Right lobe of liver (tissue), 6 donors: ENCODE data around the gene SFSWAP. TPM values are rescaled to one million over a fixed set of nuclear protein-coding genes. Genes with fewer than 3 reads are reported as not detected.

Experiments
- ATAC-seq, 4 donors: fragments of 200-7000 bp; cut with Tn5 transposase; one replicate each; pipeline ENCODE4 v1.9.1; 2020; ENCODE audit warnings: mild to moderate bottlenecking in 4 of 4, moderate library complexity in 4 of 4
- DNase-seq, 3 donors: peaks; one replicate each; pipeline ENCODE4 v3.0.0-alpha.2; 2020
- H3K27ac ChIP-seq, 3 donors: fragments of 200-600 bp; one replicate each; pipeline ENCODE4 v1.8.0; 2022
- H3K27me3 ChIP-seq, 2 donors: fragments of 200-600 bp; one replicate each; pipeline ENCODE4 v1.8.0; 2022
- H3K36me3 ChIP-seq, 4 donors: fragments of 200-600 bp; sonication (generic) in 1 of 4; one replicate each; pipeline versions ENCODE4 v1.5.1 to v1.8.0; 2017 to 2022; ENCODE audit warnings: control low read depth in 1 of 4
- H3K4me1 ChIP-seq, 4 donors: fragments of 200-600 bp; sonication (generic) in 1 of 4; one replicate each; pipeline versions ENCODE4 v1.5.1 to v1.8.0; 2017 to 2022; ENCODE audit warnings: control low read depth in 1 of 4
- H3K4me3 ChIP-seq, 3 donors: fragments of 200-600 bp; one replicate each; pipeline ENCODE4 v1.8.0; 2022
- H3K9me3 ChIP-seq, 4 donors: fragments of 200-600 bp; sonication (generic) in 1 of 4; one replicate each; pipeline versions ENCODE4 v1.5.1 to v1.8.0; 2017 to 2022; ENCODE audit warnings: control low read depth in 1 of 4
- CTCF ChIP-seq, 4 donors: fragments of 200-600 bp in 3 of 4; fragments of 450-650 bp in 1 of 4; IDR thresholded peaks; one replicate each; pipeline versions ENCODE4 v1.5.1 to v1.8.0; 2016 to 2022; ENCODE audit warnings: antibody characterized with exemption in 4 of 4, mild to moderate bottlenecking in 2 of 4
- POLR2A ChIP-seq: fragments of 450-650 bp; IDR thresholded peaks from one replicate; pipeline ENCODE4 v1.6.1; 2017; ENCODE audit warnings: antibody characterized with exemption, mild to moderate bottlenecking
- WGBS: methylation state at CpG from one replicate; pipeline ENCODE4 v1.1.6; 2018; ENCODE audit warnings: low coverage, low lambda C conversion rate; ENCODE audit not compliant: insufficient coverage; ENCODE audit errors: missing lambda C conversion rate; 5-methylcytosine and 5-hydroxymethylcytosine counted together
- intact Hi-C, 2 donors: fragments of 100-400 bp; cut with DNase I; formaldehyde crosslinking; loops; one replicate each; pipeline versions ENCODE4 v1.11.2 to v1.14.1; 2022
- small RNA-seq, 2 experiments: library from RNA; depleted of rRNA; stranded (forward); fragments of <200 nt; gene quantifications; one replicate each; pipeline ENCODE3, GENCODE V24; 2016
- total RNA-seq, 6 experiments: library from RNA; depleted of rRNA in 2 of 6; stranded (reverse); fragments of >200 nt in 2 of 6; fragmentation: NEBNext Ultra II Directional in 3 of 6; extraction: Animal tissue kit (Norgen Biotek cat#: 25700) in 3 of 6; gene quantifications; one replicate each; pipeline versions ENCODE4 v1.1.0 to v1.2.4, GENCODE V29; 2016 to 2023
- donor health status: DM: no; HTN: yes; CAD: no.
- donor health status: DM: no; HTN: no; CAD: no.
- donor health status: DM: no; HTN: no; CAD: no.
- donor health status: DM: no; HTN: yes; CAD: no.
- donor health status: DM: no; HTN: yes; CAD: no.

Gene SFSWAP
- total RNA-seq, 6 experiments from 2014 or later = 9.8 to 20.2 (median 13.1) TPM

GRCh38 chr12:131844656-131845055 is 133.8 kb downstream of the SFSWAP start:
- WGBS = 90% methylated on average over 14 of the region's 25 CpGs
- Histone ChIP-seq H3K4me3 (no peak overlapping the region), H3K27me3 (no peaks in the 10 kb centered on the region), H3K36me3 (no peaks in the 10 kb centered on the region), H3K4me1 (no peaks in the 10 kb centered on the region), H3K27ac (no peak overlapping the region), H3K9me3 (no peaks in the 10 kb centered on the region)
- intact Hi-C loops = no loop called here
- ATAC-seq (no peak), DNase-seq (peak in 1 of 3 donors; percentile 11)
- TF ChIP-seq CTCF (IDR thresholded peaks at IDR 0.05) = no peak
- TF ChIP-seq POLR2A = no peak

GRCh38 chr12:131845121-131845520 is 134.2 kb downstream of the SFSWAP start:
- DNase-seq (no peak), ATAC-seq (no peak)
- H3K27ac ChIP-seq = no peak overlapping the region
- no peaks in the 10 kb centered on the region for H3K27me3 ChIP-seq
- no peak overlapping the region for H3K4me3 ChIP-seq
- no CpG with 5 or more reads among the region's 29 CpGs for WGBS
- H3K36me3 ChIP-seq = no peaks in the 10 kb centered on the region
- intact Hi-C loops = no loop called here
- TF ChIP-seq POLR2A (no peak), CTCF (IDR thresholded peaks at IDR 0.05) (no peak)
- H3K9me3 ChIP-seq = no peaks in the 10 kb centered on the region
- no peaks in the 10 kb centered on the region for H3K4me1 ChIP-seq

GRCh38 chr12:131847456-131847855 is 136.6 kb downstream of the SFSWAP start:
- TF ChIP-seq CTCF (IDR thresholded peaks at IDR 0.05) (no peak), POLR2A (no peak)
- no peaks in the 10 kb centered on the region for H3K27me3 ChIP-seq
- no peaks in the 10 kb centered on the region for H3K36me3 ChIP-seq
- H3K27ac ChIP-seq = no peak overlapping the region
- H3K4me3 ChIP-seq = no peak overlapping the region
- no peaks in the 10 kb centered on the region for H3K4me1 ChIP-seq
- DNase-seq = no peak
- H3K9me3 ChIP-seq = no peaks in the 10 kb centered on the region
- no peak for ATAC-seq
- no CpG with 5 or more reads among the region's 10 CpGs for WGBS
- intact Hi-C loops = no loop called here

GRCh38 chr12:131848753-131849152 is 137.9 kb downstream of the SFSWAP start:
- H3K4me3 ChIP-seq = no peak overlapping the region
- WGBS = 89% methylated on average over 16 of the region's 24 CpGs
- H3K36me3 ChIP-seq = no peaks in the 10 kb centered on the region
- TF ChIP-seq CTCF (IDR thresholded peaks at IDR 0.05) (no peak), POLR2A (no peak)
- no peaks in the 10 kb centered on the region for H3K27me3 ChIP-seq
- intact Hi-C loops = no loop called here
- H3K27ac ChIP-seq = no peak overlapping the region
- DNase-seq (no peak), ATAC-seq (no peak)
- no peaks in the 10 kb centered on the region for H3K9me3 ChIP-seq
- H3K4me1 ChIP-seq = no peaks in the 10 kb centered on the region

Small RNA genes within 50 kb of the gene (small RNA-seq; reads per million reads assigned to genes)
- gene RNA5SP377 = 0 reads per million in 2 experiments
- gene RNA5SP378 = 0 reads per million in 2 experiments
- gene RNU6-1017P = 0 reads per million in 2 experiments

Other genes with a start within 250 kb of the SFSWAP start
- 1 to 10 TPM in 2 of 6 experiments, under 1 TPM in 4; 0.58 to 3.9 (median 0.73) TPM for gene MMP17, start 117.3 kb downstream of the SFSWAP start, total RNA-seq
- gene ULK1, start 183.5 kb downstream of the SFSWAP start, total RNA-seq = 10 to 100 TPM; 14.5 to 39.0 (median 20.5) TPM
- 10 to 100 TPM; 14.7 to 23.1 (median 17.7) TPM for gene PUS1, start 218.2 kb downstream of the SFSWAP start, total RNA-seq
- gene EP400, start 238.9 kb downstream of the SFSWAP start, total RNA-seq = 10 to 100 TPM; 10.9 to 16.3 (median 13.3) TPM